Central memory CD4-positive, alpha-beta T cell (primary cell): Measurements from ENCODE around the gene MAP7.
"Not testable (repeated sequence)": the region's sequence is repeated elsewhere in the genome, so short reads cannot be mapped to it uniquely, and the experiment has no call there.

Experiments used
- DNase-seq: peaks from one replicate; pipeline ENCODE4 v3.0.0; 2022

MAP7 gene

GRCh38 chr6:136502786-136503185 is 47.4 kb downstream of the MAP7 start:
- DNase-seq = no peak

GRCh38 chr6:136501514-136501913 is 48.7 kb downstream of the MAP7 start:
- no peak for DNase-seq

DNA sequence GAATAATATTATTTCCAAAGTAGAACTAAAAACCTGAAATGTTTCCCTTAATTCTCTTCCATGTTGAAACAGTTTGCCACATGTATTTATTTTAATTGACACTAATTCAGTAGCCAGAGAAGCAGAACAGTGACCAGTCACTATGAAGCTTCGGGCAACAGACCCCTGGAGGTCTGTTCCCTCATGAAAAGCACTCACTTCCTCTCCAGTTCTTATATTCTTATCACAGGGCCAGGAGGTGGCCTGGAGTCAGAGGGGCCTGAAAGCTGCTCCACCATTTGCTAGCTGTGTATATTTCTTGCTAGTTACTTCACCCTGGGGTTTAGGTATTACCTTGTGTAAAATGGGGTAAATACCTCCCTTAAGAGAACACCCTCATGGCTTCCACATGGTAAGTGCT is 49.1 kb downstream of the MAP7 start:
- no peak for DNase-seq

- no peak for DNase-seq
Observed at GRCh38 chr6:136500414-136500813, 49.8 kb downstream of the MAP7 start.

DNA sequence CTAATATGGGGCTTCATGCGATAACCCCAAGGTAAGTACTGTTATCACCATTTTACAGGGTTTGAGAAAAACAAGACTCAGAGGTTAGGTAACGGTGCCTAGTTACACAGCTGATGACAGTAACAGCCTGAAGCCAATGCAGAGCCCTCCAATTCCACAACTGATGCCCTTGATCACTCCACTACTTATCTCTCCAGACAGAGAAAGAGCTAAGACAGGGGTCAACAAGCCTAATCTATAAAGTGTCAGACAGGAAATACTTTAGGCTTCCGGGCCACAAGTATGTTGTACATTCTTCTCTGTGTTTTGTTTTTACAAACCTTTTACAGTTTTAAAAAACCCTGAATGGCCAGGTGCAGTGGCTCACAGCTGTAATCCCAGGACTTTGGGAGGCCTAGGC is 50.9 kb downstream of the MAP7 start:
- no peak for DNase-seq

DNA sequence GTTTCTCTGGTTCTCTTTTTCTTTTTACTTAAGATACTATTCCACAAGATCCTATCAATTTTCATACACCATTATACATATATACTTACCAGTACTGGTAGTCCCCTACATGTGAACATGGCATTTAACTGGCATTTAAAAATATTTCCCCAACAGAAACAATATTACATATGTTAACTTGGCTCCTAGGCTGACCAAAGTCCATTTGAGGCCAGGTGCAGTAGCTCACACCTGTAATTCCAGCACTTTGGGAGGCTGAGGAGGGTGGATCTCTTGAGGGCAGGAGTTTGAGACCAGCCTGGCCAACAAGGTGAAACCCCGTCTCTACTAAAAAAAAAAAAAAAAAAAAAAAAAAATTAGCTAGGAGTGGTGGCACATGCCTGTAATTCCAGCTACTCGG is 53.8 kb downstream of the MAP7 start:
- not testable (repeated sequence) for DNase-seq

DNA sequence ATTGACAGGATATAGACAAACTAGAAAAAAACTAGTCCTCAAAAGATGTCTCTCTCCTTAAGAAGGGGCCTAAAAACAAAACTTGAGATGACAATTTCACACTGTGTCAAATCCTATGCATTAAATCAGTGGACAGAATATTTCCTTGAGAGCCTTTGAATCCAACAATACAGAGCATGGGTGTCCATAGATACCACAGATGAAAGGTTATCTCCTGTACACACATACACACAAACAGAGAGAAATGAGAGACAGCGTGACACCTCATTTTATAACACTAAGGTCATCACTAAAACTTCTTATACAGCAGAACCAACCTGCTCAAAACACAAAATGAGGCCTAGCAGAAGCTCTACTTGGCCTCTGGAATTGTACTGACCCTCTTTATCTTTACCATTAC is 55.5 kb downstream of the MAP7 start:
- DNase-seq = no peak

DNA sequence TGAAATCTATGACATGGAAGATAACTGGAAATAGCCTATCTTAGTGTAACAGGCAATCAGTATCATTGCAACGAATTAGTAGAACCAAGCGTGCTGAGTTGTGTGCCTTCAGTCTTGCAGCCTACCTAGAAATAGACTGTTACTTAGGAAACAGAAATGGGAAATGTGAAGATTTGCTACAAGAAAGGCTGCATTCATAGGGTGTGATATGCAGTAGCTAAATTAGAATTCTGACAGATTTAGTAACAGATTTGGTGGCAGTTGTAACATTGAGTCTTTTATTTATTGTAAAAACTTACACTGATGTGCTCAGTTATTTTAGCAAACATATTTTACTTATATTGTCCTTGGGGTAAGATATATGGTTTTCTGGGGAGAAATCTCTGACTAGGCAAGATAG is 56.2 kb downstream of the MAP7 start:
- no peak for DNase-seq

DNA sequence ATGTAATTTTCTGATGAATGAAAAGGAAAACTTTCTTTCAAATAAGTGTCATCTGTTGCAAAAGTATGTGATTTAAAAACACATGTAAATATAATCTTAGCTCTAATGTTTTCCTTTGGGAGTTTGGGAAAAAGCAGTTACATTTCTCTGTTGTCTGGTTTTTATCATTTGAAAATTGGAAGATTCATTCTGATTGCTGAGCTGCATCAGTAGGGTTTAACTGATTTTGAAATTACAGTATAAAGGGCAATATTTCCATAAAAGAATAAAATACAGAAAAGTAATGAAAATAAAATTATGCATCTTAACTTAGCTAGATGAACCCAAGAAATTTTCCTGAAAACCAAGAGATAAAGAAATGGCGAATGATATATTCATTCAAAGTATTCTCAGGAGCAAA is 57.8 kb downstream of the MAP7 start:
- no peak for DNase-seq

DNA sequence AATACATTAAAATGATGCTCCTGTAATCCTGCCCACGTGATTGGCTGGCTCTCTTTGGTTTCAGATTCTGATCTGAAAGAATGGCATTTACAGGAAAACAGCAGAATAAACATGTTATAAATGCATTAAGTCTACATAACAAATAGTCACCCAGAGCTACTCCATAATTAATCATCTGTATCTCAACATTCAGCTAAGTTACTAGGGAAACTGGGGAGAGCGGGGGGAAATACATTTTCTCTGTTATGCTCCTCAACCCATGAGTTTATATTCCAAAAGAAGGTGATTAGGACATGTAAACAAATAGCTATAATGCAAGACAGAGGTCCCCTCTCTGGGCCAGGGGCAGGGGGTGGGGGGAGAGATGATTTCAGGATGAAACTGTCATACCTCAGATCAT is 58.5 kb downstream of the MAP7 start:
- DNase-seq = no peak

- no peak for DNase-seq
Observed at GRCh38 chr6:136491251-136491650, 59.0 kb downstream of the MAP7 start.

DNA sequence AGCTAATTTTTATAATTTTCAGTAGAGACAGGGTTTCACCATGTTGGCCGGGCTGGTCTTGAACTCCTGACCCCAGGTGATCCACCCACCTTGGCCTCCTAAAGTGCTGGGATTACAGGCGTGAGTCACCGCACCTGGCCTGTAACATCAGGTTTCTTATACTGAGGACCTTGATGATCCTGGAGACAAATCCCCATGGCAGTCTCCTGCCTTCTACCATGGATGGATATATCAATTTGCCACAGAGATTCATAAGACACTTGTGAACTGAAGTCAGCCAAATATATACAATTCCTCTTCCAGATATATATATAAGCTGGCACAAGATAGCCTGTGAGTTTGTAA is 60.6 kb downstream of the MAP7 start:
- not testable (repeated sequence) for DNase-seq

- no peak for DNase-seq
Observed at GRCh38 chr6:136487759-136488425, 62.3 kb downstream of the MAP7 start.

- DNase-seq = no peak
Observed at GRCh38 chr6:136486357-136486756, 63.9 kb downstream of the MAP7 start.

- DNase-seq = no peak
Observed at GRCh38 chr6:136483906-136484305, 66.3 kb downstream of the MAP7 start.

- not testable (repeated sequence) for DNase-seq
Observed at GRCh38 chr6:136483005-136483404, 67.2 kb downstream of the MAP7 start.

DNA sequence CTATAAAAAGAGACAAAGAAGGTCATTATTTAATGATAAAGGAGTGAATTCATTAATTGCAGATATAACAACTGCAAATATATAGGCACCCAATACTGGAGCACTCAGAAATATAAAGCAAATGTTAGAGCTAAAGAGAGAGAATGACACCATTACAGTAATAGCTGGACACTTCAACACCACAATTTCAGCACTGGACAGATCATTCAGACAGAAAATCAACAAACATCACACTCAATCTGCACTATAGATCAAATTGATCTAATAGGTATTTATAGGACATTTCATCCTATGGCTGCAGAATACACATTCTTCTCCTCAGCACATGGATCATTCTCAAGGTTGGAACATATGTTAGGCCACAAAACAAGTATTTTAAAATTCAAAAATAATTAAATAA is 72.7 kb downstream of the MAP7 start:
- DNase-seq = no peak

DNA sequence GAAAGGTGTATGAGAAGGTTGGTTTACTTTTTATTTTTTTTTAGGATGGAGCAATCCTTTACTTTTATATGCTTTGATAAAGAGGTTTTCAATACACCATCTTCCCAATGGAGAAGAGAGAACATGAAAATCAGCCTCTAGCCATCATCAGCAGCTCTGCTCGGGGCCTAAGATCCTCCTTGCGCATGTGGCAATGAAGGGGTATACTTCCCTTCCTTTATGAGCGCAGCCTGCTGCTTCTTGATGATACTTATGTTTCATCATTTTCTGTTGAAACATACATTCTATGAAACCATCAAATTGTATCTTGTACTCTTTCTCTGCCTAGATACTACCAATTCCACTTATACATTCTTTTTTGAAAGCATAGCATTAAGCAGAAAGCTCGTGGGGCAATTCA is 74.5 kb downstream of the MAP7 start:
- no peak for DNase-seq

DNA sequence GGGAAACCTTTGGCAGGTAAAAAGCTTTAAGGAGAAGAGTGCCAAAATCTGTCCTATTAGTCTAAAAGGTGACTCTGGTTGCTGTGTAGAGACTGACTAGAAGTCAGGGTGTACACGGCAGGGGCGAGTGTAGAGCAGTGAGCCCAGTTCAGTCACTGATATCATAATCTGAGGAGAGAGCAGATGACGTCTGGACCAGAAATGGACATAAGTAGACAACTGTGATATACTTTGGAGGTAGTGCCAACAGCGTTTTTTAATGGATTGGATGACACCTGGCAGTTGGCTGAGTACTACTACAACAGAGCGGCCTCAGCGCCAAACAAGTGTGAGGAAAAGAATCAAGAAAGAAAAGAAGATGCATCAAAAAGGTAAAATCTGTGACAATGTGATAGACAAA is 76.0 kb downstream of the MAP7 start:
- DNase-seq = no peak

GRCh38 chr6:136471922-136472321 is 78.3 kb downstream of the MAP7 start:
- DNase-seq = no peak

DNA sequence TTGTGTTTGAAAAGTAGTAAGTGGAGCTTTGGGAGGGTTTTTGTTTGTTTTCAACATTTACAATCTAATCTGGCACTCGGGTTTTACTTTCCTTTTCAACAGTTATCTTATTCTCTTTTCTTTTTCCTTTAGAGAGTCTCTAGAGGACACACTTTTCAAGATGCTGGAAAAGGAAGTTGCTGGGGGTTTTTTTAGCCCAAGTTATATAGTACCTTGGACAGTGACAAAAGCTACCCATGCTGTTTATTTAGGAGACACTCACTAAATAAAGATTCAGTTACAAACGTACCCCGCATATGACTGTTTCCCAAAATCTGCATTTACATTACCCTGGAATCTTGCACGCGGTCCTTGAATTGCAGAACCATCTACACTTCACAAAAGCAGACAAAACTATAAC is 78.8 kb downstream of the MAP7 start:
- DNase-seq = no peak

GRCh38 chr6:136470044-136470443 is 80.2 kb downstream of the MAP7 start:
- no peak for DNase-seq

DNA sequence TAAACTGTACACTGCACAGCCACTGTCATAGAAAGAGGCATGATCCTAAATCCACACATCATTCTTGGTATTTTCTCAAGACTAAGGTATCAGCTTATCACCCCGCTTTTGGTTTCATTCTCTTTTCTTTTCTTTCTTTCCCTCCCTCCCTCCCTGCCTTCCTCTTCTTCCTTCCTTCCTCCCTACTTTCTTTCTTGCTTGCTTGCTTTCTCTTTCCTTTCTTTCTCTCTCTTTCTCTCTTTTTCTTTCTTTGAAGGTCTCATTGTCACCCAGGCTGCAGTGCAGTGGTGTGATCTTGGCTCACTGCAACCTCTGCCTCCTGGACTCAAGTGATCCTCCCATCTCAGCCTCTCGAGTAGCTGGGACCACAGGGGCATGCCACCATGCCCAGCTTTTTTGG is 81.1 kb downstream of the MAP7 start:
- no peak for DNase-seq

GRCh38 chr6:136468711-136469110 is 81.5 kb downstream of the MAP7 start:
- no peak for DNase-seq

DNA sequence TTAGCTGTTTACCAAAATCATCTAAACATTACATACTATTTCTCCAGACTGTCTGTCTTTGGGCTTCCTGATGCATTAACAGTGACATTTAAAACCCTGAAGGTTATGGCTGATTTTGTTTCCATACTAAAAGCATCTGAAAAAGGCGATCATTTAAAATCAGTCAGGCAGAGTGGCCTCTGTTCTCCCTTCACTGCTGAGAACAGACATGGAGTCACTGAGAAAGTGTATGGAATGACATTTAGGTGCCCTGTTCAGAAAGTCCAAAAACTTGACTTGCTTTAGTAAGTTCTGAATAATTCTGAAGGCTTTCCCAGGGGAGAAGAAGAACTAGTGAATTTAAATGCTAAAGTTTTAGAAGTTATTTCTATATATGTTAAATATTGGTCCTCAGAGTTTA is 83.0 kb downstream of the MAP7 start:
- DNase-seq = no peak

DNA sequence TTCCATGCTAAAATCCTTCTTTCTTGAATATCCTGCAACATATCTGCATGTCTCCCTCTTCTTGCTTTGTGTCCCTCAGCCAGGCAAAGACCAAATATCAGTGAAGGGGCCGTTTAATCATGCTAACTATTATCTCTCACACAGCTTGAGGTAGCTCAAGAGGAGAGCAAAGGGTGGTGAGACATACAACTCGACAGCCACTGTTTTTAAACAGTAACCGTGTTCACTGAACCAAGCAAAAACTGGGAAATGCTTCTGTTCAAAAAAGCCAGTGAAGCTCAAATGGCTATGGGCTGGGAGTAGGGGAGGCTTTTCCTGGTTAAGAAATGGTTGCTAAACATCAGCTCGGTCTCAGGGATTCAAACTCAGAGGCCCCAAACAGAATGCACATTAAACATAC is 83.4 kb downstream of the MAP7 start:
- no peak for DNase-seq
